Measurements from ENCODE around the gene FGF14.

GRCh38 chr13:102400675-102401145 is 1.1 kb downstream of the FGF14 start:
- TF ChIP-seq CTCF (IDR thresholded peaks at IDR 0.05) (no peak), POLR2A (IDR thresholded peaks at IDR 0.05) (no peak), POLR2AphosphoS5 (IDR thresholded peaks at IDR 0.05) (no peak)
